GM10266 (cell line): ENCODE data around the gene SHH.

Experiments used
- DNase-seq: peaks from one replicate; pipeline ENCODE4 v3.0.0; 2012; ENCODE audit errors: extremely low spot score
- TF ChIP-seq, protein P1 (sequence below): IDR thresholded peaks from 2 replicates; pipeline ENCODE4 v1.5.1; 2012; ENCODE audit warnings: mild to moderate bottlenecking, low read depth; ENCODE audit not compliant: control insufficient read depth, insufficient read depth; ENCODE audit errors: missing control alignments

The SHH gene

DNA sequence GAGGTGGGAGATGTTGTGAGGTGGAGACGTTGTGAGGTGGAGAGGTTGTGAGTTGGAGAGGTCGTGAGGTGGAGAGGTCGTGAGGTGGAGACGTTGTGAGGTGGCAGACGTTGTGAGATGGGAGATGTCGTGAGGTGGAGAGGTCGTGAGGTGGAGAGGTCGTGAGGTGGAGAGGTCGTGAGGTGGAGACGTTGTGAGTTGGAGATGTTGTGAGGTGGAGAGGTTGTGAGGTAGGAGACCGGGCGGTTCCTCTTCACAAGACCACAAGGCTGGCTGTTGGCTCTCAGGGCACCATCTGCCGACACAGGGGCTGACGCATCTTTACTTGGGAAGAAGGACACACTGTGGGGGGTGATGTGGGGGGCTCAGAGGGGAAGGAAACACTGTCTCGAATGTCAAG lies 34.7 kb upstream of the SHH start:
- DNase-seq, result no peak
- TF ChIP-seq, protein P1, sequence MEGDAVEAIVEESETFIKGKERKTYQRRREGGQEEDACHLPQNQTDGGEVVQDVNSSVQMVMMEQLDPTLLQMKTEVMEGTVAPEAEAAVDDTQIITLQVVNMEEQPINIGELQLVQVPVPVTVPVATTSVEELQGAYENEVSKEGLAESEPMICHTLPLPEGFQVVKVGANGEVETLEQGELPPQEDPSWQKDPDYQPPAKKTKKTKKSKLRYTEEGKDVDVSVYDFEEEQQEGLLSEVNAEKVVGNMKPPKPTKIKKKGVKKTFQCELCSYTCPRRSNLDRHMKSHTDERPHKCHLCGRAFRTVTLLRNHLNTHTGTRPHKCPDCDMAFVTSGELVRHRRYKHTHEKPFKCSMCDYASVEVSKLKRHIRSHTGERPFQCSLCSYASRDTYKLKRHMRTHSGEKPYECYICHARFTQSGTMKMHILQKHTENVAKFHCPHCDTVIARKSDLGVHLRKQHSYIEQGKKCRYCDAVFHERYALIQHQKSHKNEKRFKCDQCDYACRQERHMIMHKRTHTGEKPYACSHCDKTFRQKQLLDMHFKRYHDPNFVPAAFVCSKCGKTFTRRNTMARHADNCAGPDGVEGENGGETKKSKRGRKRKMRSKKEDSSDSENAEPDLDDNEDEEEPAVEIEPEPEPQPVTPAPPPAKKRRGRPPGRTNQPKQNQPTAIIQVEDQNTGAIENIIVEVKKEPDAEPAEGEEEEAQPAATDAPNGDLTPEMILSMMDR, result no peak

DNA sequence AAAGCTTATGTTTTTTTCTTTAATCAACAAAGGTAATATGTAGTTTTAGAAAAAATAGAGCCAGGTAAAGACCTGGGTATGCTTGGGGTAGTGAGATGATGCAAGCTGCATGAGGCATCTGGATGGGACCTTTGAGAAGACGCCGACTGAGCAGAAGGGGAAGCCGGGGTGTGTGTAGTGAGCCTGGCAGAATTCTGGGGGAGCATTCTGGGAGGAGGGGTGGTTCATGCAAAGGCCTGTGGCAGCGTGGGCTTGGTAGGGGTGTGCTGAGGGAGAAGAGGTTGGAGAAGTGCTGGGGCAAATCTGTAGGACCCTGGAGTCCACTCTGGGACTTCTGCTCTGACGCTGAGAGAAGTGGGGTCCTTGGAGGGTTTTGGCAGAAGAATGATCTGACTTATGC lies 33.9 kb upstream of the SHH start:
- TF ChIP-seq, protein P1, result no peak
- DNase-seq, result no peak

DNA sequence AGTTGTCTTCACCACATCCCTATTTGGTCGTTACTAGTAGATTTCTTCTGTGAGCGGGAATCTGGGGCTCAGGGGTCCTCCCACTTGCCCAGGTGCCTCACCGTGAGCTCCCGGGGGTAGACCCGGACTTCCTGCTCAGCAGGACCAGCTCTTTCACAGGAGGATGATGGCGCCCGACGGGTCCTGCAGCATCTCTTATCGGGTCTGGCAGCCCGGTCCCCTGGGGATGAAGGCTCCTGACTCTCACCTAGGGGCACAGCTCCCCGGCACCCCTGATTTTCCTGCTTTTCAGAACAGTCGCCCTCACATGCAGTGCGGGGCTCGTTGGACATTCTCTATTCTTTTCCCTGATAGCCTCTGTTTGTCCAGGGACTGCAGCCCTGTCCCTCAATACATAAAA lies 33.0 kb upstream of the SHH start:
- DNase-seq, result no peak
- TF ChIP-seq, protein P1, result no peak

DNA sequence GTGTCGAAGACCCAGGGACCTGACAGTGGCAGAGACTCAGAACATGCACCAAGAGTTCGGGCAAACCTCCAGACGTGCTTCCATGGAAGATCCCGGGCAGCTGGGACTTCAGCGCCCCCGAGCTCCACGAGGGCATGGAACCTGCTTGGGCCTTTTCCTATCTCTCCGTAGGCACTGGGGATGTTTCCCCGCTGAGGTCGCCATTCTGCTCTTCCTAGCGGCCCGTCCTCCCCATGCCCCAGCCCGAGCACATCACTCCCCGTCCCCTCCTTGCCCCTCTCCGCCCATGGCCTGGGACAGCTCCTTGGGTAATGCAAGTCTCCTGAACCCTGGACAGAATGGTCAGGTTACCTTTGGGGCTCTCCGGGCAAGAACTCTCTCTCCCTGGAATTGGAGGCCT lies 32.3 kb upstream of the SHH start:
- TF ChIP-seq, protein P1, result no peak
- DNase-seq, result no peak

DNA sequence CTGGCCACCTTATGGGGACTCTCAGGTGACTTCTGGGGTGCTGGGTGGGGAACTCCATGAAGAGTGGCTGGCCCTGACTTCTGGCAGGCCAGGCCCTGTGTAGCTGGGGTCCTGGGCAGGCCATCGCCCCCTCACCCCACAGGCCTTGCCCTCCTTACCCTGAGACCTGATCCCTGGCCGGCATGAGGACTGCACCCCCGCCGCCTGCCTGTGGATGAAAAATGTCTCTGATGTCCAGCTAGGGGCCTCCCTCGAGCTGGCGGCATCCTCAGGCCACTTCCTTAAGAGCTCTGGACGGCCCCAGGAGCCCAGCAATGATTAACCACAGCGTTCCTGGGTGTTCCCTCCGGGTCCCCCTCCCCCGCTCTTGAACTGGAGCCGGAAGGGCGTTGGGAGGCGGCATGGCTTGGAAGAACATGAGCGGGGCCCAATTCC lies 31.8 kb upstream of the SHH start:
- DNase-seq, result no peak
- TF ChIP-seq, protein P1, result no peak

DNA sequence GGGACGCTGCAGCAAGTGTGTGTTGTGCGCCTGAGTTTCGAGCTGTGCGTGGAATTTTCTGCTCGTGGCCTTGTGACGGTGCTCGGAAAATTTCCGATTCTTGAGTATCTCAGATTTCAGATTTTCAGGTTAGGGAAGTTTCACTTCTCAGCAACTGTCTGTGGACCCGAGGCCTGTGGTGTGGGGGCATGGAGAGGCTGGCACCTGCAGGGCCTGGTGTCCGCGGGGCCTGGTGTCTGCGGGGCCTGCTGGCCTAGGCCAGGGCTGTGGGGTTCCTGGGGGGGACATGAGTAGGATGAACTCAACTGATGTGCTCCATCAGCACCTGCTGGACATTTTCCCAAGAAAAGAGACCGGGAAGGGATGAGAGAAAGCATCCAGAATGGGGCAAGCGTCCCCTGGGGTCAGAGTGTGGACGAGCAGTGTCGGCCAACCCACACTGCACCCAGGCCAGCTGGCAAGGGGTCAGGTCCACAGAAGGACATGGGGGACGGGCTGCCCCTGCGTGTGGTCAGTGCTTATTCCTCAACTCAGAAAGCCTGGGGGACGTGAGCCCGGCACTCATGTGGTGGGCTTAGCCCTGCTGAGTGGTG lies 31.3 kb upstream of the SHH start:
- no peak for DNase-seq
- TF ChIP-seq, protein P1, result no peak

DNA sequence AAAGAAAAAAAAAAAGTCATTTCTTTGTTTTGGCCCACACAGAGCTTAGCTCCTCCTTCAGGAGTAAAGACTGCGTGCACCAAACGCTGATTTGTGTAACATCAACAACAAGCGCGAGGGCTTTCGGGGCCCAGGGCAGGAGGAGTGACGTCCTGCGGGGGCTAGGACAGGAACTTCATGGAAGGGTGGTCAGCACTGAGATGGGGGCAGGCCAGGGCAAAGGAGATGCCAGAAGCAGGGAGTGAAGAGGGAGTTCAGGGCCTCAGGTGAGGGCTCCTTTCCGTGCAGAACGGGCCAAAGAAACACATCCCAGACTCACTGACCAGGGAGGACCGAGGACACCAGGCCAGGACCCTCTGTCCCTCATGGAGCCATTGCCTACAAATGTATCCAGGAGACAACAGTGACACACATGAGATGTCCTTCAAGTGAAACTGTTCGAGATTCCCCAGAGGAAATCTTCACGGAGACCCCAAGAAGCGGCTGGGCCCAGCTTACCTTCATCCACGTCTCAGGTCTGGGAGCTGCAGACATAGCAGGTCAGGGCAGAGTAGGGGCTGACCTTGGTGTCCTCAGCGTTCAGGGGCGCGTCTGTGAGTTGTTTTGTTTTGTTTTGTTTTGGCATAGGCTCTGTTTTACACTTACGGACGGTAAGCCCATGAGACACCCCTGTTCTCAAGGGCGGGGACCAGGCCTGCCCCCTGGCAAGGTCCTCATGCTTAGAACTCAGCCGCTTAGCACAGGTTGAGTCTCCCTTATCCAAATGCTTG lies 30.4 kb upstream of the SHH start:
- TF ChIP-seq, protein P1, result no peak
- DNase-seq, result no peak
